ENCODE data around the gene WIF1.

DNA sequence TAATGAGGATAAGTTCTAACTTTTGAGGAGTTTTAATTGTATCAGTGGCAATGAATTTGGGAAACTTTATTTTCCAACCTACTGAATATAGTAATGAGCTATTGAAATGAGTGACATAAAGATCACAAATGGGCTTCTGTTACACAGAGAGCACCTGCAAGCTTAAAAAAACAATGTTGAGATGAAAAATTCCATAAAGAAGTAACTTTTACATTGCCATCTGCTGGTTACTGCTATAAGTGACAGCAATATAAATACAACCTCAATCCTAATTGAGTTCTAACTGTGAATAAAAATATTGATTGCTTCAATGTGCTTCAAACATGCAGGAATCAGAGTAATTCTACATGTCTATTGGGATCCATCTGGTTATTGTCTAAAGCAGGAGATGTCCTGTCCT, 14.2 kb downstream of the WIF1 start:
- TF ChIP-seq EP300 (IDR thresholded peaks at IDR 0.05; ENCODE audit: low read depth) (no peak), POLR2A (IDR thresholded peaks at IDR 0.05) (no peak)
